HepG2 (cell line): ENCODE results near the gene C19orf85. TPM values are rescaled to one million over a fixed set of nuclear protein-coding genes. Genes with fewer than 3 reads are reported as not detected.

Source experiments
- ATAC-seq: fragments of 200-7000 bp; cut with Tn5 transposase; 3 replicates; pipeline ENCODE4 v1.9.1; 2020; ENCODE audit warnings: mild to moderate bottlenecking, moderate library complexity
- BruUV-seq: library from RNA; stranded (reverse); fragments of 400-500 nt; replicated peaks from 2 replicates; lab custom pipeline; 2021; lab: Mats Ljungman, UMichigan
- CTCF ChIA-PET: fragments of 300-600 bp; formaldehyde crosslinking; extraction: SDS; loops from one replicate; lab custom pipeline; 2021; ENCODE audit warnings: low total read pairs, inconsistent platforms, low intra/inter-chr PET ratio; lab: Yijun Ruan, JAX
- POLR2A ChIA-PET: fragments of 350-600 bp; sonication (Branson Sonifier 250); formaldehyde crosslinking; loops from one replicate; lab custom pipeline; 2020; ENCODE audit warnings: antibody characterized with exemption, inconsistent platforms; lab: Yijun Ruan, JAX
- DNase-seq: peaks from one replicate; pipeline ENCODE4 v3.0.0-alpha.2; 2015; ENCODE audit warnings: low spot score
- FAIRE-seq: peaks from 3 replicates; lab custom pipeline; 2011; peaks lifted over from hg19 to GRCh38; lab: Jason Lieb, UNC
- H2AFZ ChIP-seq: one replicate; pipeline ENCODE4 v1.6.1; 2011; ENCODE audit warnings: low read length, inconsistent platforms
- H3K27ac ChIP-seq: fragments of 300-600 bp; 3 replicates; pipeline ENCODE4 v1.8.0; 2011; ENCODE audit warnings: mixed run types, mild to moderate bottlenecking, mixed read lengths, low read length, inconsistent platforms; ENCODE audit not compliant: insufficient read depth; ENCODE audit errors: extremely low read length
- H3K27me3 ChIP-seq, 2 experiments: fragments of 200-600 bp in 1 of 2; 2 replicates in 1 of 2; 3 replicates in 1 of 2; pipeline versions ENCODE4 v1.6.0 to v1.8.0; 2011; ENCODE audit warnings: low read length in 2 of 2, mild to moderate bottlenecking in 2 of 2, moderate library complexity in 2 of 2, inconsistent platforms in 1 of 2; ENCODE audit not compliant: insufficient read depth in 2 of 2, control insufficient read depth in 1 of 2
- H3K36me3 ChIP-seq, 2 experiments: fragments of 200-600 bp in 1 of 2; replicated peaks in 1 of 2; 2 replicates in 1 of 2; 3 replicates in 1 of 2; pipeline versions ENCODE4 v1.5.1 to v1.8.0; 2011; ENCODE audit warnings: low read length in 2 of 2, inconsistent platforms in 1 of 2; ENCODE audit not compliant: insufficient read depth in 2 of 2, control insufficient read depth in 1 of 2
- H3K4me1 ChIP-seq: 2 replicates; pipeline ENCODE4 v1.5.1; 2012; ENCODE audit warnings: low read length, inconsistent platforms; ENCODE audit not compliant: insufficient read depth
- H3K4me2 ChIP-seq: 2 replicates; pipeline ENCODE4 v1.6.0; 2011; ENCODE audit warnings: low read depth, low read length, inconsistent platforms
- H3K4me3 ChIP-seq, 3 experiments: fragments of 200-600 bp in 1 of 3; sonication (generic), shearing (Covaris generic) in 1 of 3; replicated peaks in 1 of 3; 2 replicates each; pipeline ENCODE4 v1.5.1; 2011 to 2016; ENCODE audit warnings: low read length in 3 of 3, inconsistent platforms in 2 of 3, low read depth in 2 of 3, mild to moderate bottlenecking in 2 of 3, control low read depth in 1 of 3, mixed read lengths in 1 of 3; ENCODE audit not compliant: insufficient read depth in 1 of 3
- H3K79me2 ChIP-seq: one replicate; pipeline ENCODE4 v1.6.1; 2011; ENCODE audit warnings: low read length, inconsistent platforms; ENCODE audit not compliant: insufficient read depth
- H3K9ac ChIP-seq: 2 replicates; pipeline ENCODE4 v1.6.0; 2011; ENCODE audit warnings: mild to moderate bottlenecking, low read depth, low read length, inconsistent platforms; ENCODE audit not compliant: insufficient read depth
- H3K9me3 ChIP-seq: 2 replicates; pipeline ENCODE4 v1.5.1; 2012; ENCODE audit warnings: mild to moderate bottlenecking, low read length
- H4K20me1 ChIP-seq: 2 replicates; pipeline ENCODE4 v1.6.0; 2011; ENCODE audit warnings: inconsistent platforms, mild to moderate bottlenecking, low read length, moderate library complexity; ENCODE audit not compliant: insufficient read depth
- ZNF660 ChIP-seq: sonication (generic); formaldehyde crosslinking; IDR thresholded peaks from 2 replicates; pipeline ENCODE4 v1.5.1; 2020; ENCODE audit warnings: mild to moderate bottlenecking, low read depth, missing genetic modification reagents, borderline replicate concordance
- ZSCAN22 ChIP-seq: sonication (generic); formaldehyde crosslinking; IDR thresholded peaks from 2 replicates; pipeline ENCODE4 v1.4.0; 2020; ENCODE audit warnings: mild to moderate bottlenecking, missing genetic modification reagents
- WGBS: methylation state at CpG from one replicate; pipeline ENCODE4 v1.1.6; 2017; ENCODE audit warnings: low lambda C conversion rate; 5-methylcytosine and 5-hydroxymethylcytosine counted together
- in situ Hi-C: cut with HindIII; loops from 2 replicates; pipeline ENCODE4 v1.10.0; 2017; ENCODE audit warnings: low pct_unique_long_range_greater_than_20kb; ENCODE audit not compliant: extremely low pct_ligation_motif_present
- intact Hi-C: fragments of 100-400 bp; cut with micrococcal nuclease; formaldehyde crosslinking; loops from one replicate; pipeline ENCODE4 v1.10.0; 2022; ENCODE audit not compliant: unreplicated experiment
- polyA plus RNA-seq, 8 experiments: library from polyadenylated mRNA; depleted of rRNA in 3 of 8; stranded (reverse) in 7 of 8; unstranded in 1 of 8; fragments of >200 nt; fragmentation: Illumina TruSeq in 4 of 8; extraction: Trizol in 4 of 8; gene quantifications; 2 replicates each; pipeline versions ENCODE4 v1.2.1 to v1.2.3, GENCODE V29; 2011 to 2016; ENCODE audit warnings: low read depth in 4 of 8, missing spikeins in 1 of 8, mixed read lengths in 1 of 8; ENCODE audit not compliant: insufficient read depth in 1 of 8
- total RNA-seq, 5 experiments: library from RNA; depleted of rRNA; stranded (reverse); fragments of >200 nt; fragmentation: Illumina TruSeq; extraction: Trizol; gene quantifications; 2 replicates each; pipeline ENCODE4 v1.2.3, GENCODE V29; 2016; ENCODE audit warnings: low read depth in 1 of 5
- TF ChIP-seq, protein P1 (sequence below), 2 experiments: sonication (generic) in 1 of 2; formaldehyde crosslinking in 1 of 2; IDR thresholded peaks; 2 replicates each; pipeline versions ENCODE4 v1.5.1 to v1.6.1; 2011 to 2020; ENCODE audit warnings: borderline replicate concordance in 1 of 2, low read depth in 1 of 2, low read length in 1 of 2, mild to moderate bottlenecking in 1 of 2, missing genetic modification reagents in 1 of 2, moderate library complexity in 1 of 2
- TF ChIP-seq, protein P2 (sequence below): IDR thresholded peaks from 2 replicates; pipeline ENCODE4 v1.6.1; 2016

C19orf85 gene
- total and polyA plus RNA-seq, 2 of the 13 experiments (the other 11 are each of a cell fraction or from before 2014, with no cell fraction given) = not detected

DNA sequence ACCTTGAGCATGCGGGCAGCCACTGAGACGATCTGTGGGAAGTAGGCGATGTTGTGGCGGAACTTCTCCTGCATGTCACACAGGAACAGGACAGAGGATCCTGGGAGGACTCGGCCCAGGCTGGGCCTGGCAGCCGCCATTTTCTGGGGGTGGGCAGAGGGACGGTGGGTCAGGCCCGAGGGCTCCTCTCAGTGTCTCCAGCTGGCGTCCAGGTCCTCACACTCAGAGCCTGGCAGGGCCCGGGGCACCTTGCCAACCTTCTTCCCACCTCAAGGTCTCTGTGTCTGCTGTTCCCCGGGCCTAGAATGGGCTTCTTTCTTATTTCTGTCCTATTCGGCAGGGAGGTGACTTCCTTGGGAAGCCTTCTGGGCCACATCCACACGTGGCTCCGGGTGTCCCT lies 8.2 kb downstream of the C19orf85 start (continued):
- TF ChIP-seq, protein P1, sequence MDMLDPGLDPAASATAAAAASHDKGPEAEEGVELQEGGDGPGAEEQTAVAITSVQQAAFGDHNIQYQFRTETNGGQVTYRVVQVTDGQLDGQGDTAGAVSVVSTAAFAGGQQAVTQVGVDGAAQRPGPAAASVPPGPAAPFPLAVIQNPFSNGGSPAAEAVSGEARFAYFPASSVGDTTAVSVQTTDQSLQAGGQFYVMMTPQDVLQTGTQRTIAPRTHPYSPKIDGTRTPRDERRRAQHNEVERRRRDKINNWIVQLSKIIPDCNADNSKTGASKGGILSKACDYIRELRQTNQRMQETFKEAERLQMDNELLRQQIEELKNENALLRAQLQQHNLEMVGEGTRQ (IDR thresholded peaks at IDR 0.05; ENCODE audit: low read depth, low read length) = no peak
- TF ChIP-seq, protein P1 (CRISPR knock-in tag; IDR thresholded peaks at IDR 0.05; ENCODE audit: borderline replicate concordance) = no peak
- no peak for TF ChIP-seq ZNF660

DNA sequence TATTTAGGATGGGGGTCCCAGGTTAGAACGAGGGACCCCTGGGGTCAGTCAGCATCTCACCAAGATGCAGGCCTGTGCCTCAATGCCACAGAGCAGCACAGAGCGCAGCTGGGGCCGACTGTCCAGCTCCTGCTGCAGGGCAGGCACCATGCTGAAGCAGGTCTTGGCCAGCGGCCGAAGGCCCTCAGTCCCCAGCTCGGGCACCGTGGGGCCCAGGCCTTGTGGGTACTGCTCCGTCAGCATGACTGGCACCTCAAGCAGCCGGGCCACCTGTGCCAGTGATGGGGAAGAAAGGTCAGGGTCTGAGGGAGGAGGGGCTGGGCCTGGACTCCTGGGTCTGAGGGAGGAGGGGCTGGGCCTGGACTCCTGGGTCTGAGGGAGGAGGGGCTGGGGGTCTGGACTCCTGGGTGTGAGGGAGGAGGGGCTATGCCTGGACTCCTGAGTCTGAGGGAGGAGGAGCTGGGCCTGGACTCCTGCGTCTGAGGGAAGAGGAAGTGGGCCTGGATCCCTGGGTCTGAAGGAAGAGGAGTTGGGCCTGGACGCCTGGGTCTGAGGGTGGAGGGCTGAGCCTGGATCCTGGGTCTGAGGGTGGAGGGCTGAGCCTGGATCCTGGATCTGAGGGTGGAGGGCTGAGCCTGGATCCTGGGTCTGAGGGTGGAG lies 8.8 kb downstream of the C19orf85 start:
- Histone ChIP-seq H3K9me3 (no peaks in the 10 kb centered on the region), H2AFZ (no peak overlapping the region)
- DNase-seq (no peak), ATAC-seq (no peak)
- WGBS = 56% methylated on average over 5 of the region's 11 CpGs
- BruUV-seq = no TSS peak
- CTCF ChIA-PET = interaction anchor here (0.8 kb wide), 1 partner anchor 315 kb away, joined by 3 read pairs; no protein-coding TSS in a partner anchor
- TF ChIP-seq, protein P2, sequence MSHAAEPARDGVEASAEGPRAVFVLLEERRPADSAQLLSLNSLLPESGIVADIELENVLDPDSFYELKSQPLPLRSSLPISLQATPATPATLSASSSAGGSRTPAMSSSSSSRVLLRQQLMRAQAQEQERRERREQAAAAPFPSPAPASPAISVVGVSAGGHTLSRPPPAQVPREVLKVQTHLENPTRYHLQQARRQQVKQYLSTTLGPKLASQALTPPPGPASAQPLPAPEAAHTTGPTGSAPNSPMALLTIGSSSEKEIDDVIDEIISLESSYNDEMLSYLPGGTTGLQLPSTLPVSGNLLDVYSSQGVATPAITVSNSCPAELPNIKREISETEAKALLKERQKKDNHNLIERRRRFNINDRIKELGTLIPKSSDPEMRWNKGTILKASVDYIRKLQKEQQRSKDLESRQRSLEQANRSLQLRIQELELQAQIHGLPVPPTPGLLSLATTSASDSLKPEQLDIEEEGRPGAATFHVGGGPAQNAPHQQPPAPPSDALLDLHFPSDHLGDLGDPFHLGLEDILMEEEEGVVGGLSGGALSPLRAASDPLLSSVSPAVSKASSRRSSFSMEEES (CRISPR knock-in tag) = no peak
- TF ChIP-seq ZSCAN22 (CRISPR knock-in tag) = peak; percentile 94
- TF ChIP-seq, all 625 proteins: peak for 1
- no peak overlapping the region for H3K4me2 ChIP-seq
- POLR2A ChIA-PET = no interaction called here
- H3K27me3 ChIP-seq = peaks cover 0 to 7% of the 10 kb centered on the region in 2 experiments; a peak in 1 of 5 replicates
- no peak overlapping the region for H3K27ac ChIP-seq
- intact Hi-C loops (no loop called here), in situ Hi-C loops (no loop called here)
- no peak for FAIRE-seq
- peaks cover 10% of the 10 kb centered on the region; the same call in 1 of the 2 replicates for H4K20me1 ChIP-seq
- peaks cover 37% of the 10 kb centered on the region for H3K4me1 ChIP-seq
- H3K9ac ChIP-seq = no peak overlapping the region
- H3K79me2 ChIP-seq = peaks cover 20% of the 10 kb centered on the region
- no peak overlapping the region for H3K4me3 ChIP-seq
- H3K36me3 ChIP-seq = peaks cover 1 to 11% of the 10 kb centered on the region in 2 experiments; a peak in 4 of 5 replicates
